Measurements from ENCODE around the gene ZNF619. TPM values are rescaled to one million over a fixed set of nuclear protein-coding genes. Genes with fewer than 3 reads are reported as not detected.

Gene ZNF619
- polyA plus RNA-seq, 1 of the 3 experiments (the other 2 are of a cell fraction), result 1.6 TPM

DNA sequence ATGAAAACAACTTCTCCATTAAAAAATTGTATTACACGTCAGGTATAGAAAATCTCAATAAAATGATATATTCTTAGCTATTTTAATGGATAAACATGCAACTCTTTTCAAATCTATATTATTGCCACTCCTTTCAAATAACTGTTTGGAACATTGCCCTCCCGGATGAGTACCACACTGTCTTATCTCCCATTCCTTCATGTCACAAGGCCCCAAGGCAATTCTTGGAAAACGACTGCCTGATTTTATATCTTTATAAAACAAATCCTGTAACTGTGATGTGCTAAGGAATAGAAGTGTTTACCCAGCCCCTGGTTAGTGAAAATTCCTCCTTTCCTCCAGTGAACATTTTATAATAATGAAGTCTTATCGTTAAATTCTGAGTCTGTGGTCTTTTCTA, 6.2 kb upstream of the ZNF619 start (continued):
- TF ChIP-seq SIN3A (IDR thresholded peaks at IDR 0.05; ENCODE audit: borderline replicate concordance, low read depth, low read length) (no peak), RFX5 (IDR thresholded peaks at IDR 0.05; ENCODE audit: low read length) (no peak)

DNA sequence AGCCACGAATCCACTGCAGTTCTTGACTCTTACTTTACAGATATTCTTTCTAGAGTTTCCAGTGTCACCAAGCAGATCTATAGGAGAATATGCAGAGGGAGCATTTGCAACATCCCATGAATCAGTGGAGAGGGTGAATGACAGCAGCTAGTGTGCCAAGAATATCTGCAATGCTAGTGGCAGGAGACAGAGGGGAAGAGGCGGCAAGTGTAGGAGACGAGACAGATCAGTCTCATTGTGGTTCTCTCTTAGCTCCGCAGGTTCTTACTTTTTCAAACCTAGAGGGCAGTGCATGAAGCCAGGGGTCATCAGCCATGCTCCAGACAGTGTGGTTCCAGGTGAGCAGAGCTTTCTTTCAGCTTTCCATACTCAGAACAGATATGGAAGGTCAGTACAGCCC, 744 bp downstream of the ZNF619 start:
- peak overlapping the region; percentile 89 for H3K9ac ChIP-seq
- peak overlapping the region; percentile 86 for H3K4me2 ChIP-seq
- peaks cover 4 to 6% of the 10 kb centered on the region in 2 experiments; a peak in 2 of 4 replicates for H3K4me1 ChIP-seq (ENCODE audit: control insufficient read depth in 1 of 2, insufficient read depth in 2 of 2, low read depth in 1 of 2, low read length in 1 of 2)
- H3K9me3 ChIP-seq, result no peaks in the 10 kb centered on the region
- peaks cover 0 to 19% of the 10 kb centered on the region in 2 experiments for H3K36me3 ChIP-seq (replicated peaks in 1 of 2; ENCODE audit: control insufficient read depth in 1 of 2, insufficient read depth in 2 of 2, low read length in 1 of 2)
- H3F3A ChIP-seq (replicated peaks; ENCODE audit: insufficient read depth), result no peaks in the 10 kb centered on the region
- ChIA-PET CTCF (interaction anchor here (3.9 kb wide), 1 partner anchor 28 kb away, joined by 12 read pairs; the partner anchor contains the start of gene ZNF620), POLR2A (interaction anchor here (1.2 to 2.7 kb wide), 4 partner anchors 20 to 47 kb away, joined by 3 to 19 read pairs (median 10); partner anchors contain the start of genes RPL14, ZNF620 and ZNF621)
- H3K27me3 ChIP-seq (ENCODE audit: insufficient read depth), result no peaks in the 10 kb centered on the region
- no peaks in the 10 kb centered on the region for H3K9me2 ChIP-seq
- peak; percentile 34 for DNase-seq
- peak overlapping the region; percentile 81 to 95 for H3K4me3 ChIP-seq (ENCODE audit: low read depth in 2 of 2, low read length in 1 of 2)
- no peak overlapping the region for H3K27ac ChIP-seq (ENCODE audit: low read depth in 2 of 2, low read length in 1 of 2)
- 71% methylated on average over 4 of the region's 4 CpGs for WGBS (ENCODE audit: low lambda C conversion rate)
- no peaks in the 10 kb centered on the region for H4K20me1 ChIP-seq (ENCODE audit: insufficient read depth)
- peak overlapping the region; percentile 100 for H2AFZ ChIP-seq (ENCODE audit: low read depth)
- H3K79me2 ChIP-seq (ENCODE audit: insufficient read depth), result no peaks in the 10 kb centered on the region
- TF ChIP-seq NFIC (IDR thresholded peaks at IDR 0.05; ENCODE audit: borderline replicate concordance) (no peak), RXRA (IDR thresholded peaks at IDR 0.05; ENCODE audit: borderline replicate concordance, low read depth) (no peak), RCOR1 (IDR thresholded peaks at IDR 0.05; ENCODE audit: low read length) (no peak), ELF1 (IDR thresholded peaks at IDR 0.05) (no peak), TAF1 (IDR thresholded peaks at IDR 0.05; ENCODE audit: borderline replicate concordance, low read depth, low read length) (no peak), YY1 (IDR thresholded peaks at IDR 0.05; ENCODE audit: low read depth) (no peak), EP300 (IDR thresholded peaks at IDR 0.05; ENCODE audit: borderline replicate concordance in 1 of 2, low read depth in 1 of 2, low read length in 1 of 2) (no peak), FOXJ3 (CRISPR knock-in tag; IDR thresholded peaks at IDR 0.05) (no peak), TEAD4 (IDR thresholded peaks at IDR 0.05; ENCODE audit: borderline replicate concordance, insufficient read depth) (no peak), MXI1 (IDR thresholded peaks at IDR 0.05; ENCODE audit: low read depth, low read length) (no peak), IRF3 (IDR thresholded peaks at IDR 0.05; ENCODE audit: low read depth, low read length) (no peak), SIN3A (IDR thresholded peaks at IDR 0.05; ENCODE audit: borderline replicate concordance, low read depth, low read length) (no peak), CHD2 (IDR thresholded peaks at IDR 0.05; ENCODE audit: low read length, partially characterized antibody) (no peak)
- TF ChIP-seq, protein P1, sequence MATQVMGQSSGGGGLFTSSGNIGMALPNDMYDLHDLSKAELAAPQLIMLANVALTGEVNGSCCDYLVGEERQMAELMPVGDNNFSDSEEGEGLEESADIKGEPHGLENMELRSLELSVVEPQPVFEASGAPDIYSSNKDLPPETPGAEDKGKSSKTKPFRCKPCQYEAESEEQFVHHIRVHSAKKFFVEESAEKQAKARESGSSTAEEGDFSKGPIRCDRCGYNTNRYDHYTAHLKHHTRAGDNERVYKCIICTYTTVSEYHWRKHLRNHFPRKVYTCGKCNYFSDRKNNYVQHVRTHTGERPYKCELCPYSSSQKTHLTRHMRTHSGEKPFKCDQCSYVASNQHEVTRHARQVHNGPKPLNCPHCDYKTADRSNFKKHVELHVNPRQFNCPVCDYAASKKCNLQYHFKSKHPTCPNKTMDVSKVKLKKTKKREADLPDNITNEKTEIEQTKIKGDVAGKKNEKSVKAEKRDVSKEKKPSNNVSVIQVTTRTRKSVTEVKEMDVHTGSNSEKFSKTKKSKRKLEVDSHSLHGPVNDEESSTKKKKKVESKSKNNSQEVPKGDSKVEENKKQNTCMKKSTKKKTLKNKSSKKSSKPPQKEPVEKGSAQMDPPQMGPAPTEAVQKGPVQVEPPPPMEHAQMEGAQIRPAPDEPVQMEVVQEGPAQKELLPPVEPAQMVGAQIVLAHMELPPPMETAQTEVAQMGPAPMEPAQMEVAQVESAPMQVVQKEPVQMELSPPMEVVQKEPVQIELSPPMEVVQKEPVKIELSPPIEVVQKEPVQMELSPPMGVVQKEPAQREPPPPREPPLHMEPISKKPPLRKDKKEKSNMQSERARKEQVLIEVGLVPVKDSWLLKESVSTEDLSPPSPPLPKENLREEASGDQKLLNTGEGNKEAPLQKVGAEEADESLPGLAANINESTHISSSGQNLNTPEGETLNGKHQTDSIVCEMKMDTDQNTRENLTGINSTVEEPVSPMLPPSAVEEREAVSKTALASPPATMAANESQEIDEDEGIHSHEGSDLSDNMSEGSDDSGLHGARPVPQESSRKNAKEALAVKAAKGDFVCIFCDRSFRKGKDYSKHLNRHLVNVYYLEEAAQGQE (IDR thresholded peaks at IDR 0.05; ENCODE audit: low read depth, low read length), result no peak
- TF ChIP-seq, protein P2, sequence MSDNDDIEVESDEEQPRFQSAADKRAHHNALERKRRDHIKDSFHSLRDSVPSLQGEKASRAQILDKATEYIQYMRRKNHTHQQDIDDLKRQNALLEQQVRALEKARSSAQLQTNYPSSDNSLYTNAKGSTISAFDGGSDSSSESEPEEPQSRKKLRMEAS (IDR thresholded peaks at IDR 0.05; ENCODE audit: low read depth), result no peak
